Smooth muscle cell (in vitro differentiated cells): ENCODE measurements around the gene SEC24D. TPM values are rescaled to one million over a fixed set of nuclear protein-coding genes. Genes with fewer than 3 reads are reported as not detected.

Experiments used
- DNase-seq: peaks from one replicate; lab custom pipeline; 2025; ENCODE audit not compliant: unreplicated experiment; lab: John Stamatoyannopoulos, UW
- H2AFZ ChIP-seq: fragments of 200-600 bp; sonication (generic); 2 replicates; pipeline ENCODE4 v1.6.0; 2016; ENCODE audit warnings: antibody characterized with exemption, low read depth, mild to moderate bottlenecking
- H3F3A ChIP-seq: fragments of 200-600 bp; sonication (generic); 2 replicates; pipeline ENCODE4 v1.6.0; 2017; ENCODE audit warnings: antibody characterized with exemption, low read depth
- H3K27ac ChIP-seq: fragments of 200-600 bp; sonication (generic); 2 replicates; pipeline ENCODE4 v1.5.1; 2016; ENCODE audit warnings: low read depth, mild to moderate bottlenecking
- H3K27me3 ChIP-seq: fragments of 200-600 bp; sonication (generic); 2 replicates; pipeline ENCODE4 v1.6.1; 2016; ENCODE audit warnings: low read depth, mild to moderate bottlenecking
- H3K36me3 ChIP-seq: fragments of 200-600 bp; sonication (generic); 2 replicates; pipeline ENCODE4 v1.5.1; 2016; ENCODE audit warnings: low read depth
- H3K4me1 ChIP-seq: fragments of 200-600 bp; sonication (generic); 2 replicates; pipeline ENCODE4 v1.5.1; 2016; ENCODE audit warnings: low read depth
- H3K4me2 ChIP-seq: fragments of 200-600 bp; sonication (generic); 2 replicates; pipeline ENCODE4 v1.6.0; 2016; ENCODE audit warnings: mild to moderate bottlenecking
- H3K4me3 ChIP-seq: fragments of 200-600 bp; sonication (generic); 2 replicates; pipeline ENCODE4 v1.5.1; 2016; ENCODE audit warnings: mild to moderate bottlenecking
- H3K79me2 ChIP-seq: fragments of 200-600 bp; sonication (generic); 2 replicates; pipeline ENCODE4 v1.6.0; 2016; ENCODE audit warnings: low read depth, mild to moderate bottlenecking
- H3K9ac ChIP-seq: fragments of 200-600 bp; sonication (generic); 2 replicates; pipeline ENCODE4 v1.6.0; 2016; ENCODE audit warnings: low read depth
- H3K9me3 ChIP-seq: fragments of 200-600 bp; sonication (generic); replicated peaks from 2 replicates; pipeline ENCODE4 v1.5.1; 2016; ENCODE audit warnings: low read depth
- H4K20me1 ChIP-seq: fragments of 200-600 bp; sonication (generic); 2 replicates; pipeline ENCODE4 v1.6.0; 2016; ENCODE audit warnings: low read depth
- WGBS: methylation state at CpG from one replicate; pipeline ENCODE4 v1.1.7; 2016; ENCODE audit warnings: low lambda C conversion rate; 5-methylcytosine and 5-hydroxymethylcytosine counted together
- polyA plus RNA-seq: library from polyadenylated mRNA; unstranded; fragments of >200 nt; fragmentation: Nextera tagmentation; extraction: Ambion mirVana; gene quantifications from 2 replicates; pipeline ENCODE4 v1.2.1, GENCODE V29; 2016
- total RNA-seq: library from RNA; depleted of rRNA; stranded (reverse); fragments of >200 nt; gene quantifications from 2 replicates; pipeline ENCODE4 v1.2.3, GENCODE V29; 2014
- TF ChIP-seq, protein P1 (sequence below): fragments of 200-600 bp; sonication (generic); IDR thresholded peaks from 2 replicates; pipeline ENCODE4 v1.5.1; 2017; ENCODE audit warnings: borderline replicate concordance, mild to moderate bottlenecking, antibody characterized with exemption; ENCODE audit not compliant: insufficient read depth, poor library complexity, severe bottlenecking

SEC24D gene
- total and polyA plus RNA-seq, 2 experiments from 2014 or later = 163 to 237 TPM

GRCh38 chr4:118755438-118756226, 80.3 kb downstream of the SEC24D start:
- Histone ChIP-seq H4K20me1 (peaks cover 91% of the 10 kb centered on the region), H3K9me3 (no peaks in the 10 kb centered on the region), H3K79me2 (peaks cover 56% of the 10 kb centered on the region), H2AFZ (no peak overlapping the region), H3K9ac (no peak overlapping the region), H3K36me3 (peaks cover 40% of the 10 kb centered on the region), H3K4me2 (no peak overlapping the region), H3K27ac (peak overlapping the region; percentile 64), H3F3A (peaks cover 29% of the 10 kb centered on the region), H3K27me3 (no peaks in the 10 kb centered on the region), H3K4me1 (no peaks in the 10 kb centered on the region), H3K4me3 (no peak overlapping the region)
- TF ChIP-seq, protein P1, sequence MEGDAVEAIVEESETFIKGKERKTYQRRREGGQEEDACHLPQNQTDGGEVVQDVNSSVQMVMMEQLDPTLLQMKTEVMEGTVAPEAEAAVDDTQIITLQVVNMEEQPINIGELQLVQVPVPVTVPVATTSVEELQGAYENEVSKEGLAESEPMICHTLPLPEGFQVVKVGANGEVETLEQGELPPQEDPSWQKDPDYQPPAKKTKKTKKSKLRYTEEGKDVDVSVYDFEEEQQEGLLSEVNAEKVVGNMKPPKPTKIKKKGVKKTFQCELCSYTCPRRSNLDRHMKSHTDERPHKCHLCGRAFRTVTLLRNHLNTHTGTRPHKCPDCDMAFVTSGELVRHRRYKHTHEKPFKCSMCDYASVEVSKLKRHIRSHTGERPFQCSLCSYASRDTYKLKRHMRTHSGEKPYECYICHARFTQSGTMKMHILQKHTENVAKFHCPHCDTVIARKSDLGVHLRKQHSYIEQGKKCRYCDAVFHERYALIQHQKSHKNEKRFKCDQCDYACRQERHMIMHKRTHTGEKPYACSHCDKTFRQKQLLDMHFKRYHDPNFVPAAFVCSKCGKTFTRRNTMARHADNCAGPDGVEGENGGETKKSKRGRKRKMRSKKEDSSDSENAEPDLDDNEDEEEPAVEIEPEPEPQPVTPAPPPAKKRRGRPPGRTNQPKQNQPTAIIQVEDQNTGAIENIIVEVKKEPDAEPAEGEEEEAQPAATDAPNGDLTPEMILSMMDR = no peak
- WGBS = 83% methylated on average over 2 of the region's 2 CpGs
- no peak for DNase-seq

GRCh38 chr4:118754890-118755289, 81.0 kb downstream of the SEC24D start:
- H3K4me2 ChIP-seq = no peak overlapping the region
- H3K9ac ChIP-seq = no peak overlapping the region
- TF ChIP-seq, protein P1 = no peak
- H3K4me1 ChIP-seq = no peaks in the 10 kb centered on the region
- H3K36me3 ChIP-seq = peaks cover 45% of the 10 kb centered on the region
- no peak for DNase-seq
- WGBS = 87% methylated on average over 2 of the region's 2 CpGs
- H2AFZ ChIP-seq = no peak overlapping the region
- peaks cover 91% of the 10 kb centered on the region for H4K20me1 ChIP-seq
- peaks cover 53% of the 10 kb centered on the region for H3K79me2 ChIP-seq
- H3K4me3 ChIP-seq = no peak overlapping the region
- H3F3A ChIP-seq = peaks cover 26% of the 10 kb centered on the region
- no peaks in the 10 kb centered on the region for H3K27me3 ChIP-seq
- peak overlapping the region; percentile 64 for H3K27ac ChIP-seq
- no peaks in the 10 kb centered on the region for H3K9me3 ChIP-seq

- 87% methylated on average over 1 of the region's 1 CpG for WGBS
- Histone ChIP-seq H3K9ac (no peak overlapping the region), H3K27ac (peak overlapping the region; percentile 64), H4K20me1 (peaks cover 87% of the 10 kb centered on the region), H3K9me3 (no peaks in the 10 kb centered on the region), H3K4me3 (no peak overlapping the region), H3K27me3 (no peaks in the 10 kb centered on the region), H3K4me1 (no peaks in the 10 kb centered on the region), H2AFZ (no peak overlapping the region), H3K79me2 (peaks cover 44% of the 10 kb centered on the region), H3K4me2 (no peak overlapping the region), H3F3A (peaks cover 26% of the 10 kb centered on the region), H3K36me3 (peaks cover 51% of the 10 kb centered on the region)
- DNase-seq = no peak
- TF ChIP-seq, protein P1 = no peak
Observed at GRCh38 chr4:118753685-118754084, 82.2 kb downstream of the SEC24D start.

DNA sequence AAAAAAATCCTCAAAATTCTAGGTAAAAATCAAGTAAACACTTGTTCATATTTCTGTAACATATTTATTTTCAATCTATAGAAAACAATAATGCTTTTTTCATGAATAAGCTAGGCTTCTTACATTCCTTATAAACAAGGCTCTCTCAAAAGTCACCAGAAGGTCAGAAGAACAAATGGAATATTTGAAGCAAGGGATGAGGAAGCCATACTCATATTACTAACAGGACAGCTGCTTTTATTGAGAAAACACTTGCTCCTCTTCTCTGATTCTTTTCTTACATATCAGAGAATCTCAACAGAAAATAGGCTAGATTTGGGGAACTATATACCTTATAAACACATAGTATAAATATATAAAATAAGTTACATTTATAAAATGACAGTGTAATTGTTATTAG, 82.8 kb downstream of the SEC24D start:
- no peak overlapping the region for H3K4me3 ChIP-seq
- no peak overlapping the region for H3K9ac ChIP-seq
- H3K27me3 ChIP-seq = no peaks in the 10 kb centered on the region
- H3K79me2 ChIP-seq = peaks cover 43% of the 10 kb centered on the region
- H3F3A ChIP-seq = peaks cover 26% of the 10 kb centered on the region
- no peaks in the 10 kb centered on the region for H3K9me3 ChIP-seq
- H3K4me2 ChIP-seq = no peak overlapping the region
- DNase-seq = no peak
- H4K20me1 ChIP-seq = peaks cover 85% of the 10 kb centered on the region
- TF ChIP-seq, protein P1 = no peak
- H3K36me3 ChIP-seq = peaks cover 51% of the 10 kb centered on the region
- no peaks in the 10 kb centered on the region for H3K4me1 ChIP-seq
- peak overlapping the region; percentile 64 for H3K27ac ChIP-seq
- no peak overlapping the region for H2AFZ ChIP-seq
